ENCODE results near the gene HDAC9. TPM values are rescaled to one million over a fixed set of nuclear protein-coding genes. Genes with fewer than 3 reads are reported as not detected.

Gene HDAC9
- total RNA-seq, 1 experiment from 2014 or later, result 7.7 TPM

DNA sequence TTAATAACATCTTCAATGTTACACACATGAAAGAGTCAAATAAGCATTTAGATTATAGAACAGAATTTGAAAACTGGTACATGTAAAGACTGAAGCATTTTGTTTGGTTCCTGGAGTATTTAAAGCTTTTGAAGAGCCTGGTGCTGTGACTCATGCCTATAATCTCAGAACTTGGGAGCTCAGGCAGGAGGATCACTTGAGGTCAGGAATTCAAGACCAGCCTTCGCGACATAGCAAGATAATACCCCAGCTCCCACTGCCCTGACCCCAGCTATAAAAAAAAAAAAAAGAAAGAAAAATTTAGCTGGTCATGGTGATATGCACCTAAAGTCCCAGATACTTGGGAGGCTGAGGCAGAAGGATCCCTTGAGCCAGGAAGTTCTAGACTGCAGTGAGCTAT, 87.8 kb downstream of the HDAC9 start:
- no peak overlapping the region for H3K27ac Mint-ChIP-seq

More for the DNA sequence above, 87.8 kb downstream of the HDAC9 start:
- Histone ChIP-seq H3K4me1 (ENCODE audit: insufficient read depth, low read length) (no peaks in the 10 kb centered on the region), H2AFZ (ENCODE audit: low read length) (no peak overlapping the region), H3K79me1 (ENCODE audit: insufficient read depth, low read depth, low read length, poor library complexity, severe bottlenecking) (no peaks in the 10 kb centered on the region), H3K27ac (ENCODE audit: insufficient read length, low read depth, low read length) (no peak overlapping the region), H3K14ac (ENCODE audit: insufficient read depth, low read length) (no peak overlapping the region), H3K4me2 (ENCODE audit: insufficient read depth, insufficient read length, low read length) (no peak overlapping the region), H4K5ac (ENCODE audit: insufficient read length, low read depth, low read length) (no peak overlapping the region), H4K20me1 (ENCODE audit: control insufficient read depth, insufficient read depth, insufficient read length) (no peaks in the 10 kb centered on the region), H3T11ph (ENCODE audit: low read length) (no peak overlapping the region), H3K9me3 (ENCODE audit: control insufficient read depth, low read depth, low read length) (no peaks in the 10 kb centered on the region), H4K8ac (replicated peaks; ENCODE audit: insufficient read length, low read depth, low read length) (no peak overlapping the region), H2AK5ac (ENCODE audit: insufficient read length, low read length) (no peak overlapping the region), H3K4ac (ENCODE audit: low read depth, low read length) (no peak overlapping the region), H3K56ac (ENCODE audit: insufficient read length, low read depth, low read length) (no peak overlapping the region), H2BK5ac (ENCODE audit: insufficient read length, low read length) (no peak overlapping the region), H4K91ac (ENCODE audit: insufficient read length, low read depth, low read length) (no peak overlapping the region), H3K23ac (ENCODE audit: insufficient read length, low read depth, low read length) (no peak overlapping the region), H3K23me2 (ENCODE audit: insufficient read length, low read depth, low read length, poor library complexity, severe bottlenecking) (no peaks in the 10 kb centered on the region), H2BK120ac (ENCODE audit: low read depth, low read length, poor library complexity, severe bottlenecking) (no peak overlapping the region), H3K79me2 (ENCODE audit: insufficient read depth, low read length) (no peaks in the 10 kb centered on the region), H3K9ac (ENCODE audit: extremely low read depth, insufficient read length, low read length) (no peak overlapping the region), H2BK20ac (ENCODE audit: low read depth, low read length, poor library complexity, severe bottlenecking) (no peak overlapping the region), H2BK12ac (ENCODE audit: insufficient read length, low read depth, low read length) (no peak overlapping the region), H3K18ac (ENCODE audit: insufficient read length, low read depth, low read length) (no peak overlapping the region), H3K27me3 (ENCODE audit: insufficient read depth, low read length) (no peaks in the 10 kb centered on the region), H2BK15ac (ENCODE audit: low read depth, low read length) (no peak overlapping the region)
- WGBS (ENCODE audit: extremely low coverage, insufficient read length, low lambda C conversion rate), result no CpG with 5 or more reads among the region's 2 CpGs
- Mint-ChIP-seq H3K27me3 (ENCODE audit: low read depth) (no peaks in the 10 kb centered on the region), H3K9me3 (no peaks in the 10 kb centered on the region), H3K4me1 (peaks cover 4 to 5% of the 10 kb centered on the region in 2 experiments; a peak in 3 of 4 replicates), H3K36me3 (ENCODE audit: insufficient read depth in 1 of 3, low read depth in 3 of 3) (no peaks in the 10 kb centered on the region), H3K4me3 (no peak overlapping the region)
- TF ChIP-seq, protein P1, sequence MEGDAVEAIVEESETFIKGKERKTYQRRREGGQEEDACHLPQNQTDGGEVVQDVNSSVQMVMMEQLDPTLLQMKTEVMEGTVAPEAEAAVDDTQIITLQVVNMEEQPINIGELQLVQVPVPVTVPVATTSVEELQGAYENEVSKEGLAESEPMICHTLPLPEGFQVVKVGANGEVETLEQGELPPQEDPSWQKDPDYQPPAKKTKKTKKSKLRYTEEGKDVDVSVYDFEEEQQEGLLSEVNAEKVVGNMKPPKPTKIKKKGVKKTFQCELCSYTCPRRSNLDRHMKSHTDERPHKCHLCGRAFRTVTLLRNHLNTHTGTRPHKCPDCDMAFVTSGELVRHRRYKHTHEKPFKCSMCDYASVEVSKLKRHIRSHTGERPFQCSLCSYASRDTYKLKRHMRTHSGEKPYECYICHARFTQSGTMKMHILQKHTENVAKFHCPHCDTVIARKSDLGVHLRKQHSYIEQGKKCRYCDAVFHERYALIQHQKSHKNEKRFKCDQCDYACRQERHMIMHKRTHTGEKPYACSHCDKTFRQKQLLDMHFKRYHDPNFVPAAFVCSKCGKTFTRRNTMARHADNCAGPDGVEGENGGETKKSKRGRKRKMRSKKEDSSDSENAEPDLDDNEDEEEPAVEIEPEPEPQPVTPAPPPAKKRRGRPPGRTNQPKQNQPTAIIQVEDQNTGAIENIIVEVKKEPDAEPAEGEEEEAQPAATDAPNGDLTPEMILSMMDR (conservative IDR thresholded peaks at IDR 0.05), result no peak
- no peak for DNase-seq

All from H9 (cell line).